ENCODE data around the gene LGALS7. TPM values are rescaled to one million over a fixed set of nuclear protein-coding genes. Genes with fewer than 3 reads are reported as not detected.
A peak's percentile ranks its signal among the peaks of the same experiment; 100 is the strongest.

Gene LGALS7
- total RNA-seq, 1 donor from 2014 or later = not detected

GRCh38 chr19:38726761-38727301 is 46.5 kb downstream of the LGALS7 start:
- ChIA-PET CTCF (no interaction called here), POLR2A (no interaction called here)
- ATAC-seq (ENCODE audit: low read depth) (no peak), DNase-seq (no peak)
- H3K27ac Mint-ChIP-seq = no peak overlapping the region
- no peaks in the 10 kb centered on the region for H3K27me3 Mint-ChIP-seq
- H3K36me3 Mint-ChIP-seq (ENCODE audit: low read depth) = peaks cover 73% of the 10 kb centered on the region
- peaks cover 5% of the 10 kb centered on the region for H3K4me1 Mint-ChIP-seq
- H3K9me3 Mint-ChIP-seq = no peaks in the 10 kb centered on the region
- H3K4me3 Mint-ChIP-seq = no peak overlapping the region
- intact Hi-C loops (cut with micrococcal nuclease) = no loop called here
- TF ChIP-seq CTCF (IDR thresholded peaks at IDR 0.05) = no peak

- H3K27ac Mint-ChIP-seq = peak overlapping the region; percentile 50
- peaks cover 76% of the 10 kb centered on the region for H3K36me3 Mint-ChIP-seq (ENCODE audit: low read depth)
- peaks cover 5% of the 10 kb centered on the region for H3K4me1 Mint-ChIP-seq
- POLR2A ChIA-PET = interaction anchor here (0.6 kb wide), 1 partner anchor 667 kb away, joined by 3 read pairs; no protein-coding TSS in a partner anchor
- no peaks in the 10 kb centered on the region for H3K27me3 Mint-ChIP-seq
- ATAC-seq (ENCODE audit: low read depth) (no peak), DNase-seq (no peak)
- CTCF ChIA-PET = no interaction called here
- no peaks in the 10 kb centered on the region for H3K9me3 Mint-ChIP-seq
- no peak for TF ChIP-seq CTCF (IDR thresholded peaks at IDR 0.05)
- no peak overlapping the region for H3K4me3 Mint-ChIP-seq
- intact Hi-C loops (cut with micrococcal nuclease) = no loop called here
Measured at GRCh38 chr19:38726284-38726673, 47.0 kb downstream of the LGALS7 start.

GRCh38 chr19:38725469-38726283 is 47.6 kb downstream of the LGALS7 start:
- TF ChIP-seq CTCF (IDR thresholded peaks at IDR 0.05) = no peak
- ATAC-seq (ENCODE audit: low read depth) = no peak
- Mint-ChIP-seq H3K36me3 (ENCODE audit: low read depth) (peaks cover 81% of the 10 kb centered on the region), H3K4me1 (peaks cover 5% of the 10 kb centered on the region), H3K4me3 (no peak overlapping the region), H3K27me3 (no peaks in the 10 kb centered on the region), H3K9me3 (no peaks in the 10 kb centered on the region), H3K27ac (no peak overlapping the region)
- intact Hi-C loops (cut with micrococcal nuclease) = no loop called here
- ChIA-PET CTCF (no interaction called here), POLR2A (interaction anchor here (0.6 kb wide), 1 partner anchor 667 kb away, joined by 3 read pairs; no protein-coding TSS in a partner anchor)
- DNase-seq = no peak

- POLR2A ChIA-PET = interaction anchor here (1.0 kb wide), 1 partner anchor 18 kb away, joined by 3 read pairs; no protein-coding TSS in a partner anchor
- Mint-ChIP-seq H3K27ac (no peak overlapping the region), H3K4me3 (no peak overlapping the region), H3K27me3 (no peaks in the 10 kb centered on the region), H3K9me3 (no peaks in the 10 kb centered on the region), H3K4me1 (no peaks in the 10 kb centered on the region), H3K36me3 (ENCODE audit: low read depth) (peaks cover 75% of the 10 kb centered on the region)
- ATAC-seq (ENCODE audit: low read depth) = no peak
- CTCF ChIA-PET = no interaction called here
- intact Hi-C loops (cut with micrococcal nuclease) = no loop called here
- no peak for TF ChIP-seq CTCF (IDR thresholded peaks at IDR 0.05)
- no peak for DNase-seq
Measured at GRCh38 chr19:38723990-38724854, 49.1 kb downstream of the LGALS7 start.

GRCh38 chr19:38723606-38723965 is 49.7 kb downstream of the LGALS7 start:
- ChIA-PET CTCF (no interaction called here), POLR2A (interaction anchor here (1.0 kb wide), 1 partner anchor 17 kb away, joined by 3 read pairs; no protein-coding TSS in a partner anchor)
- Mint-ChIP-seq H3K4me3 (no peak overlapping the region), H3K27ac (no peak overlapping the region), H3K27me3 (no peaks in the 10 kb centered on the region), H3K36me3 (ENCODE audit: low read depth) (peaks cover 77% of the 10 kb centered on the region), H3K9me3 (no peaks in the 10 kb centered on the region), H3K4me1 (no peaks in the 10 kb centered on the region)
- intact Hi-C loops (cut with micrococcal nuclease) = no loop called here
- TF ChIP-seq CTCF (IDR thresholded peaks at IDR 0.05) = no peak
- DNase-seq (no peak), ATAC-seq (ENCODE audit: low read depth) (no peak)

Data from activated B cell treated with CpG ODN at 0.5 μM for 24 hours (primary cell).